IPS-15b (cell line): ENCODE data around the gene USP37.

Experiments
- H3K27me3 ChIP-seq: one replicate; pipeline ENCODE4 v1.6.1; 2013; ENCODE audit warnings: low read length; ENCODE audit not compliant: control insufficient read depth, insufficient read depth
- H3K36me3 ChIP-seq: one replicate; pipeline ENCODE4 v1.6.1; 2013; ENCODE audit warnings: low read length; ENCODE audit not compliant: control insufficient read depth, insufficient read depth
- H3K4me1 ChIP-seq: one replicate; pipeline ENCODE4 v1.6.1; 2013; ENCODE audit warnings: mild to moderate bottlenecking, low read length; ENCODE audit not compliant: control insufficient read depth, insufficient read depth
- H3K4me3 ChIP-seq: one replicate; pipeline ENCODE4 v1.5.1; 2013; ENCODE audit warnings: low read depth, low read length
- H3K9ac ChIP-seq: one replicate; pipeline ENCODE4 v1.6.1; 2013; ENCODE audit warnings: low read depth, mild to moderate bottlenecking, low read length
- H3K9me3 ChIP-seq: one replicate; pipeline ENCODE4 v1.6.1; 2013; ENCODE audit warnings: mild to moderate bottlenecking, low read length; ENCODE audit not compliant: control insufficient read depth, insufficient read depth

Gene USP37

DNA sequence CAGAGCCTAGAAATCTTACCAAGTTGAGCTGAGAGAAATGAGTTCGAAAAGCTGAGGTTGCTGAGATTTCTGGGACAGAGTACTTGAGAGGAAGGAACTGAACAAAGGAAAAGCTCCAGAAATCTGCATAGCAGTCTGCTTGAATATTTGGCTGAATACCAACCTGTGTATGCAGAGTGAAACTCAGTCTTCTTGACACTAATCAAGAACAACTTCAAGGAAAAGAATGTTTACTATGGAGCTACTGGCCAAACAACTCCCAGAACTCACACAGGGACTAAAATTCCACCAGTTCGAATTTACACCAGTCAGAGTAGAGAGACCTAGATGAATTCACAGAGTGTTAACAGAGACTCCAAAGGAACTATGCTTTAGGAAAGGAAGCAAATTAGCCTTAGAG is 66.5 kb downstream of the USP37 start:
- peaks cover 8% of the 10 kb centered on the region for H3K4me1 ChIP-seq
- no peaks in the 10 kb centered on the region for H3K9me3 ChIP-seq
- H3K36me3 ChIP-seq, result peaks cover 4% of the 10 kb centered on the region
- H3K4me3 ChIP-seq, result no peak overlapping the region
- no peak overlapping the region for H3K9ac ChIP-seq
- no peaks in the 10 kb centered on the region for H3K27me3 ChIP-seq

DNA sequence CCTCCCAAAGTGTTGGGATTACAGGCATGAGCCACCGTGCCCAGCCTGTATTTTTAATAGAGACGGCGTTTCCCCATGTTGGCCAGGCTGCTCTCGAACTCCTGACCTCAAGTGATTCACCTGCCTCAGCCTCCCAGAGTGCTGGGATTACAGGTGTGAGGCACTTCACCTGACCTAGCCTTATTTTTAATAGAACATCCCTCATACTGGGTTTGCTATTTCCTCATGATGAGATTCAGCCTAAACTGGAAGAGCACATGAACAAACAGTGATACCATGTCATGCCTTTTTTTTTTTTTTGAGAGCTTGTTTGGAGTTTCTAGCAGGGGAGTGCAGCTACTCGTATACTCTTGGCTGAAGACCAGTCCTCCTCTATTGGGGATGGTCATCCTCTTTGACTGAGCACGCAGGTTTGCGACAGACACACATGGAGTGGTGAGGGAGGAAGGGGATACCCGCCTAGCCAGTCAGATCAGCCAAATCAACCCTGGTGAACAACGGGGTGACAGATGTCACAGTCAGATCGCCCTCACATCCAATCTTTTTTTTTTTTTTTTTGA is 67.6 kb downstream of the USP37 start:
- Histone ChIP-seq H3K4me3 (no peak overlapping the region), H3K27me3 (no peaks in the 10 kb centered on the region), H3K9me3 (no peaks in the 10 kb centered on the region), H3K9ac (no peak overlapping the region), H3K4me1 (peaks cover 8% of the 10 kb centered on the region), H3K36me3 (peaks cover 8% of the 10 kb centered on the region)

DNA sequence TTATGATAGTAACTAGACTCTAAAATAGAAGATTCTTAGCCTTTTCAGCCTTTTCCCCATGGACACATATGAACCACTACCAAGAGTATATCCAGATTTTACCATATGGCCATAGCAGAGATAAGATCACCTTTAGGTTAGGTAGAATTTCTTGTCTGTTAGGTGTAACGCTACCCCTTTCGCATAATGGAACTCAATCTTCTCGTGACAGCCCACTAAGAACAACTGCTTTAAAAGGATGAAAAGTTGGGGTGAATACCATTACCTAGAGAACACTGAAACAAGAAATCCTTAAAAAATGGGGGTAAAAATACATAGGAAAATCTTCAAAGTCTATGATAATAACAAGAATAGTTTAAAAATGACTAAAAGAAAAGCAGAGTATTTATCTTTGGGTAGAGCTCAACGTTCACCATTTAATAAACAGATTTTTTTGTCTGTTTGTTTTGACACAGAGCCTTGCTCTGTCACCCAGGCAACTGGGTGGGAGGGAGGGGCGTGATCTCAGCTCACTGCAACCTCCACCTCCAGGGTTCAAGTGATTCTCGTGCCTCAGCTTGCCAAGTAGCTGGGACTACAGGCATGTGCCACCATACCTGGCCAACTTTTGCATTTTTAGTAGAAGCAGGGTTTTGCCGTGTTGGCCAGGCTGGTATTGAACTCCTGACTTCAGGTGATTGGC is 82.0 kb downstream of the USP37 start:
- no peaks in the 10 kb centered on the region for H3K27me3 ChIP-seq
- no peak overlapping the region for H3K4me3 ChIP-seq
- no peaks in the 10 kb centered on the region for H3K4me1 ChIP-seq
- no peaks in the 10 kb centered on the region for H3K9me3 ChIP-seq
- peaks cover 7% of the 10 kb centered on the region for H3K36me3 ChIP-seq
- no peak overlapping the region for H3K9ac ChIP-seq

DNA sequence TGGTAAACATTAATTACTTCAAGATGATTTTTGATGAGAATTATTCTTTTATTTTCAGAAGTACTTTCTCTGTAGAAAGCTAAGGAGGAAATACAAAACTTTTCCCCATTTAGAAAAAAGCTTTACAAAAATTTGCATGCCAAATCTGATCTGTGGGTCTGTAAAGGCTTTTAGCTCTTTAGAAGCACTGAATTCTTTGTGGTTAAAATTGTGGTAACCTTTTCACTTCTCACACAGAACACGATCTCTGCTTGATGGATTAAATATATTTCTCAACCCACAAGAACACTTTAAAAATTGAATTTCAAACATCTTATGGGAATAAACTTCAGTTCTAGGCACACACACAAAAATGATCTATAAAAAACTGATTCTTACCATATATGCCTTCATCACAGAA is 85.5 kb downstream of the USP37 start:
- Histone ChIP-seq H3K4me1 (no peaks in the 10 kb centered on the region), H3K36me3 (peaks cover 4% of the 10 kb centered on the region), H3K9ac (no peak overlapping the region), H3K27me3 (no peaks in the 10 kb centered on the region), H3K9me3 (no peaks in the 10 kb centered on the region), H3K4me3 (no peak overlapping the region)

DNA sequence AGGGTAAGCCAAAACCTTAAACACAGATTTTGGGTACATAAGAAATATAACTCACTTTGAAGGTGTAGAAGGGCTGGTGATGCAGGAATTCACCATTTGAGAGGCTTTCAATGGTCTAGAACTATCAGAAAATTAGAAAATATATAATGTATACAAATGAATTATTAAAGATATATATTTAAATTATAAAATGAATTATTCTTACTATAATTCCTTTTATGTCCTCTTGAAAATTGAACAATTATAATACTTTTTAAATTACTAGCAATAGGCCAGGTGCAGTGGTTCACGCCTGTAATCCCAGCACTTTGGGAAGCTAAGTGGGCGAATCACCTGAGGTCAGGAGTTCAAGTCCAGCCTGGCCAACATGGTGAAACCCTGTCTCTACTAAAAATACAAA is 88.6 kb downstream of the USP37 start:
- Histone ChIP-seq H3K36me3 (peaks cover 7% of the 10 kb centered on the region), H3K9me3 (no peaks in the 10 kb centered on the region), H3K4me1 (no peaks in the 10 kb centered on the region), H3K9ac (no peak overlapping the region), H3K4me3 (no peak overlapping the region), H3K27me3 (no peaks in the 10 kb centered on the region)

DNA sequence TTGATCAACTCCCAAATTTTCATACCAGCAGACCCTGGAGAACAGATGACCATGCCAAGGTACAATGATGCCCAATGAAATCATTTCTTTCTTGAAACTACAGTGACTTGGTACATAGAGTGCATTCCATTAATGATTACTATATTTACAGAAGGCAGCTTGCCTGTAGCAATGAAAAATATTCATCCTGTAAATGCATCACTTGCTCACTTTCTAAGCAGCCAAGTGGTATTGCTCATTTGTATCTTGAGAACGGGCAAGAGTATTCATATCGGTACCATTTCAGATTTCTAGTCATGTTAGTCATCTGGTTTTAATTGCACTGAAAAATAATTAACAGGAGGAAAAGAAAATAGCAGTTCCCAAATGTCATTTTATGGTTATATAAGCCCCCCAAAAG is 89.6 kb downstream of the USP37 start:
- no peaks in the 10 kb centered on the region for H3K4me1 ChIP-seq
- H3K4me3 ChIP-seq, result no peak overlapping the region
- no peaks in the 10 kb centered on the region for H3K9me3 ChIP-seq
- H3K9ac ChIP-seq, result no peak overlapping the region
- peaks cover 12% of the 10 kb centered on the region for H3K36me3 ChIP-seq
- no peaks in the 10 kb centered on the region for H3K27me3 ChIP-seq

DNA sequence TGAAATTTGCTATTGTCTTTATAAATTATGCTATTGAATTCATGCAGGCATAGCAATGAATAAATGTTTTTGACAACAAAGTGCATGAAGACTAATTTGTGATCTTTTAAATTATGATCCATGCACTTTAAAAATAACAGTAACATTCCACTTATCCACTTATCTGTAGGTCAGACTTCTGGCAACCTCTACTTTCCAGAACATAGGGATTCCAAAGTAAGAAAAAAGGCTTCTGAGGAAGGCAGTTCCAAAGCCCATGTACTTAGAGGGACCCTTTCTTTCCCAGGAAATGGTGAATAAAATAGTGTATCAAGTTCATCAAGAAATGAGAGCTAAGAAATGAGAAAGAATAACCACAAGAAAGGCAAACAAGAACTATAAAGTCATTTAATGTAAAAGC is 90.9 kb downstream of the USP37 start:
- Histone ChIP-seq H3K9me3 (no peaks in the 10 kb centered on the region), H3K36me3 (peaks cover 12% of the 10 kb centered on the region), H3K27me3 (no peaks in the 10 kb centered on the region), H3K4me3 (no peak overlapping the region), H3K4me1 (no peaks in the 10 kb centered on the region), H3K9ac (no peak overlapping the region)

DNA sequence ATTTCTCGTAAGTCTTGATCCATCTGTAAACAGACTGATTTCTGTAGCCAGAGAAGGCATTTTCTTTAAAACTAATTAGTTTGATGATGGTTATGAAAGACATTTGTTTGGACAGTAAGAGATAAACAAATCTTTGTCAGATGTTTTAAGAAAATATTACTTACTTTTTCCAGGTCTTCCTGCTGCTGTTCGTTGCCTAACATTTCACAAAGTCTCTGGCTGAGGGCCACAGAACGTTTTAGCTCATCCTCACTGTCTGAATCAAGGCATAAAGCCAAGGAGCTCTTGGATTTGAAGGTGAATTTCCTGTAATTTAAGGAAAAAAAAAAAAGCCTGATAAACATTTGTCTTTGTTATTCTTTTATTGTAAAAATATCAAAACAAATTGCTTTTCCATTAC is 91.5 kb downstream of the USP37 start:
- Histone ChIP-seq H3K4me1 (no peaks in the 10 kb centered on the region), H3K4me3 (no peak overlapping the region), H3K36me3 (peaks cover 8% of the 10 kb centered on the region), H3K27me3 (no peaks in the 10 kb centered on the region), H3K9ac (no peak overlapping the region), H3K9me3 (no peaks in the 10 kb centered on the region)

DNA sequence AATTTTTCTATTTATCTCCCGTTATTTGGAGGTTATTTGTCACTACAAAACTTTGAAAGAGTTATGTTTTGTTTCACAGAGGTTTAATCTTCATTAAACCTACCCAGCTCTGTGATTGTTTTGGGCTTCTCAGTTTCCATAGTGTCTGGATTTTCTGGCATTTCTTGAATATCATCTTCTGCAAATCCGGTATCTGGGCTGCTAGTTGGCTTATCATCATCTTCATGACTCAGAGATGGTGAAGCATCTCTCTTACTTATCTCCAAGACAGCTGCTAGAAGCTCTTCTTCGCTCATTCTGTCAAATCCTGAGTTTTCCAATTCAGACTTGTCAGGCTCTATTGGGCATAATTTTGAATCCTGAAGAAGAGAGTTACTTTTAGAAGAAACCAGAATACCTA is 93.6 kb downstream of the USP37 start:
- H3K4me1 ChIP-seq, result no peaks in the 10 kb centered on the region
- H3K27me3 ChIP-seq, result no peaks in the 10 kb centered on the region
- H3K9me3 ChIP-seq, result no peaks in the 10 kb centered on the region
- no peak overlapping the region for H3K9ac ChIP-seq
- H3K36me3 ChIP-seq, result peaks cover 12% of the 10 kb centered on the region
- H3K4me3 ChIP-seq, result no peak overlapping the region

DNA sequence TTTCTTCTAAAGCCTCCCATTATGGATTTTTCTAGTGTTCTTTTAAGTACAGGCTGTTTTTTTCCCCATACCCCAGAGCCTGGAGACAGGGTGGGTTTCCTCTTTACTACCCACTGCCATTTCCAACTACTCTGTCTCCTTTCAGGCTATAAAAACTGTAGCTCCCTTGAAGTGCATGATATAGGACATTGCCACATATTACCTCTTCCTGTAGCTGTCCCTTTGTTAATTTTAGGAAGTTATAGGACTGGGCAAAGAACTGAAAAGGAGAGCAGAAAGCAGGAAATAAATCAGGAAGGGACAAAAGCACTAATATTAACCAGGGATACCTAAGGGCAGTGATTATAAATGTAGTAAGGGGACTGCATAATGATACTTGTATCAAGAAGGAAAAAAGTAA is 95.2 kb downstream of the USP37 start:
- Histone ChIP-seq H3K4me3 (no peak overlapping the region), H3K27me3 (no peaks in the 10 kb centered on the region), H3K9me3 (no peaks in the 10 kb centered on the region), H3K4me1 (no peaks in the 10 kb centered on the region), H3K36me3 (peaks cover 12% of the 10 kb centered on the region), H3K9ac (no peak overlapping the region)

DNA sequence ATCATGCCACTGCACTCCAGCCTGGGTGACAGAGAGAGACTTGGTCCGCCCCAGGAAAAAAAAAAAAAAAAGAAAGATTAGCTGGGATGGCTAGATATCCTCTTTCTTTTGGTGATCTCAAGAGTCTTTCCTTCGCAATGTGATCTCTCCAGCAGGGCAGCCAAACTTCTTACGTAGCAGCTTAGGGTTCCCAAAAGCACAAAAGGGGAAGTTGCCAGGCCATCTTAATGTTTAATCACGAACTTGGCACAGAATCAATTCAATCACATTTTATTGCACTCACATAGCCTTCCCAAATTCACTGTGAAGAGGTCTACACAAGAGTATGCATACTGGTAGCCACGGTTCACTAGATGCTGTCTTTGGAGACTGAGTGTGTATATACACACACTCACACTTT is 96.2 kb downstream of the USP37 start:
- Histone ChIP-seq H3K4me1 (no peaks in the 10 kb centered on the region), H3K4me3 (no peak overlapping the region), H3K27me3 (no peaks in the 10 kb centered on the region), H3K36me3 (peaks cover 12% of the 10 kb centered on the region), H3K9me3 (no peaks in the 10 kb centered on the region), H3K9ac (no peak overlapping the region)

DNA sequence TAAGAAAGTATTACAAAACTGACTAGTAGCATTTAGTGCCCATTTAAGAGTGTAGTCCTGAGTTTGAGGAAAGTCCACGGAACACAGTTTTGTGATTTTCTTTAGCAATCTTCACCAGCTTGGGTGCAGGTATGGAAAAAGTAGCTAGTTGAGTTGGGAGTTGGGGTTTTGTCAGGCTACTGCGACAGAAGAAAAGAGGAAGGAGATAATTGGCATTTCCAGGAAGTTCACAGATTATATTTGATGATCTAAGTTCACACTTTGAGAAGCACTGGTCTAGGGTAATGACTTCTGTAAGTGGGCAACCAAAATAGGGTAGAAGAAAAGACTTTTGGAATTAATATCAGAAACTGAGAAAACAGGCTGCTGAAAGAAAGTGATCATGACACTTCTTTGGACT is 97.1 kb downstream of the USP37 start:
- Histone ChIP-seq H3K9me3 (no peaks in the 10 kb centered on the region), H3K36me3 (peaks cover 9% of the 10 kb centered on the region), H3K4me1 (no peaks in the 10 kb centered on the region), H3K9ac (no peak overlapping the region), H3K4me3 (no peak overlapping the region), H3K27me3 (no peaks in the 10 kb centered on the region)
